GM21515 (cell line): ENCODE data around the gene PHACTR3.

ENCODE experiments used
- ATAC-seq: cut with Tn5 transposase; IDR thresholded peaks from one replicate; pipeline ENCODE4 v1.9.1; 2021; ENCODE audit not compliant: unreplicated experiment

Gene PHACTR3

GRCh38 chr20:59747671-59748515, 143.6 kb downstream of the PHACTR3 start:
- no peak for ATAC-seq

GRCh38 chr20:59748619-59749191, 144.4 kb downstream of the PHACTR3 start:
- ATAC-seq, result no peak

GRCh38 chr20:59749301-59749700, 145.0 kb downstream of the PHACTR3 start:
- ATAC-seq, result no peak

GRCh38 chr20:59750209-59750840, 146.0 kb downstream of the PHACTR3 start:
- ATAC-seq, result no peak

GRCh38 chr20:59751075-59751711, 146.9 kb downstream of the PHACTR3 start:
- peak; percentile 39 for ATAC-seq

- peak; percentile 84 for ATAC-seq
Observed at GRCh38 chr20:59752101-59752586, 147.8 kb downstream of the PHACTR3 start.

GRCh38 chr20:59752704-59753460, 148.5 kb downstream of the PHACTR3 start:
- peak; percentile 40 for ATAC-seq

- no peak for ATAC-seq
Observed at GRCh38 chr20:59753836-59754235, 149.5 kb downstream of the PHACTR3 start.

- no peak for ATAC-seq
Observed at GRCh38 chr20:59754551-59754950, 150.2 kb downstream of the PHACTR3 start.

GRCh38 chr20:59756241-59756640, 151.9 kb downstream of the PHACTR3 start:
- no peak for ATAC-seq

- no peak for ATAC-seq
Observed at GRCh38 chr20:59764037-59764436, 159.7 kb downstream of the PHACTR3 start.

- no peak for ATAC-seq
Observed at GRCh38 chr20:59765599-59766177, 161.3 kb downstream of the PHACTR3 start.

- no peak for ATAC-seq
Observed at GRCh38 chr20:59767656-59768055, 163.3 kb downstream of the PHACTR3 start.

- ATAC-seq, result no peak
Observed at GRCh38 chr20:59770270-59770669, 165.9 kb downstream of the PHACTR3 start.

- ATAC-seq, result no peak
Observed at GRCh38 chr20:59770851-59771250, 166.5 kb downstream of the PHACTR3 start.

GRCh38 chr20:59771506-59772372, 167.4 kb downstream of the PHACTR3 start:
- ATAC-seq, result no peak

GRCh38 chr20:59772373-59772705, 168.0 kb downstream of the PHACTR3 start:
- no peak for ATAC-seq

- ATAC-seq, result no peak
Observed at GRCh38 chr20:59772931-59773913, 168.9 kb downstream of the PHACTR3 start.
